HepG2 (cell line): ENCODE results near the gene SHC3.

ENCODE experiments used
- EP300 ChIP-seq, 3 experiments: sonication (generic) in 1 of 3; formaldehyde crosslinking in 1 of 3; IDR thresholded peaks; 2 replicates each; pipeline versions ENCODE4 v1.5.1 to v1.6.1; 2011 to 2020; ENCODE audit warnings: low read depth in 2 of 3, low read length in 2 of 3, borderline replicate concordance in 1 of 3, improper control_type of control experiment in 1 of 3, mild to moderate bottlenecking in 1 of 3, missing genetic modification reagents in 1 of 3, moderate library complexity in 1 of 3
- POLR2AphosphoS5 ChIP-seq: IDR thresholded peaks from 2 replicates; pipeline ENCODE4 v1.6.1; 2012; ENCODE audit warnings: low read depth, low read length
- SAP130 ChIP-seq: IDR thresholded peaks from 2 replicates; pipeline ENCODE4 v1.6.1; 2016; ENCODE audit warnings: low read depth
- TF ChIP-seq, protein P1 (sequence below): sonication (generic); formaldehyde crosslinking; IDR thresholded peaks from 2 replicates; pipeline ENCODE4 v1.5.0; 2020; ENCODE audit warnings: mild to moderate bottlenecking, missing genetic modification reagents, borderline replicate concordance

- no peak for TF ChIP-seq POLR2AphosphoS5
- no peak for TF ChIP-seq EP300 (IDR thresholded peaks at IDR 0.05; ENCODE audit: low read depth in 2 of 2, low read length in 2 of 2)
- TF ChIP-seq EP300 (CRISPR knock-in tag; IDR thresholded peaks at IDR 0.05; ENCODE audit: borderline replicate concordance): no peak
- TF ChIP-seq, protein P1, sequence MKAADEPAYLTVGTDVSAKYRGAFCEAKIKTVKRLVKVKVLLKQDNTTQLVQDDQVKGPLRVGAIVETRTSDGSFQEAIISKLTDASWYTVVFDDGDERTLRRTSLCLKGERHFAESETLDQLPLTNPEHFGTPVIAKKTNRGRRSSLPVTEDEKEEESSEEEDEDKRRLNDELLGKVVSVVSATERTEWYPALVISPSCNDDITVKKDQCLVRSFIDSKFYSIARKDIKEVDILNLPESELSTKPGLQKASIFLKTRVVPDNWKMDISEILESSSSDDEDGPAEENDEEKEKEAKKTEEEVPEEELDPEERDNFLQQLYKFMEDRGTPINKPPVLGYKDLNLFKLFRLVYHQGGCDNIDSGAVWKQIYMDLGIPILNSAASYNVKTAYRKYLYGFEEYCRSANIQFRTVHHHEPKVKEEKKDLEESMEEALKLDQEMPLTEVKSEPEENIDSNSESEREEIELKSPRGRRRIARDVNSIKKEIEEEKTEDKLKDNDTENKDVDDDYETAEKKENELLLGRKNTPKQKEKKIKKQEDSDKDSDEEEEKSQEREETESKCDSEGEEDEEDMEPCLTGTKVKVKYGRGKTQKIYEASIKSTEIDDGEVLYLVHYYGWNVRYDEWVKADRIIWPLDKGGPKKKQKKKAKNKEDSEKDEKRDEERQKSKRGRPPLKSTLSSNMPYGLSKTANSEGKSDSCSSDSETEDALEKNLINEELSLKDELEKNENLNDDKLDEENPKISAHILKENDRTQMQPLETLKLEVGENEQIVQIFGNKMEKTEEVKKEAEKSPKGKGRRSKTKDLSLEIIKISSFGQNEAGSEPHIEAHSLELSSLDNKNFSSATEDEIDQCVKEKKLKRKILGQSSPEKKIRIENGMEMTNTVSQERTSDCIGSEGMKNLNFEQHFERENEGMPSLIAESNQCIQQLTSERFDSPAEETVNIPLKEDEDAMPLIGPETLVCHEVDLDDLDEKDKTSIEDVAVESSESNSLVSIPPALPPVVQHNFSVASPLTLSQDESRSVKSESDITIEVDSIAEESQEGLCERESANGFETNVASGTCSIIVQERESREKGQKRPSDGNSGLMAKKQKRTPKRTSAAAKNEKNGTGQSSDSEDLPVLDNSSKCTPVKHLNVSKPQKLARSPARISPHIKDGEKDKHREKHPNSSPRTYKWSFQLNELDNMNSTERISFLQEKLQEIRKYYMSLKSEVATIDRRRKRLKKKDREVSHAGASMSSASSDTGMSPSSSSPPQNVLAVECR: no peak
- TF ChIP-seq SAP130 (CRISPR knock-in tag): no peak
Measured at GRCh38 chr9:89154651-89155336, 23.8 kb downstream of the SHC3 start.
